Measurements from ENCODE around the gene AHSP. TPM values are rescaled to one million over a fixed set of nuclear protein-coding genes. Genes with fewer than 3 reads are reported as not detected.

AHSP gene
- total and polyA plus RNA-seq, 10 of the 15 experiments (the other 5 are each of a cell fraction or from before 2014, with no cell fraction given), result not detected

GRCh38 chr16:31532896-31533295, 5.2 kb downstream of the AHSP start:
- DNase-seq (ENCODE audit: low read depth, low spot score), result no peak
- ChIA-PET POLR2A (no interaction called here), SMC1A (ENCODE audit: uncharacterized antibody, unreplicated experiment) (no interaction called here), RAD21 (ENCODE audit: unreplicated experiment) (no interaction called here), CTCF (no interaction called here)
- no peak for ATAC-seq
- H3K27ac ChIP-seq (ENCODE audit: control insufficient read depth, insufficient read depth), result no peak overlapping the region
- TF ChIP-seq NFXL1 (IDR thresholded peaks at IDR 0.05; ENCODE audit: borderline replicate concordance) (no peak), RELA (IDR thresholded peaks at IDR 0.05; ENCODE audit: borderline replicate concordance, partially characterized antibody) (no peak), ZNF384 (IDR thresholded peaks at IDR 0.05; ENCODE audit: borderline replicate concordance, low read depth, low read length) (no peak), ZNF24 (IDR thresholded peaks at IDR 0.05) (no peak), MEF2B (IDR thresholded peaks at IDR 0.05; ENCODE audit: partially characterized antibody, poor library complexity, severe bottlenecking) (no peak), RCOR1 (conservative IDR thresholded peaks at IDR 0.05; ENCODE audit: low read depth, low read length) (no peak), ZSCAN29 (IDR thresholded peaks at IDR 0.05) (no peak), FOXM1 (IDR thresholded peaks at IDR 0.05; ENCODE audit: low read depth, low read length) (no peak), NFYB (IDR thresholded peaks at IDR 0.05; ENCODE audit: insufficient read depth, low read depth, low read length) (no peak), CHD2 (IDR thresholded peaks at IDR 0.05; ENCODE audit: borderline replicate concordance, low read depth, low read length) (no peak), MLLT1 (IDR thresholded peaks at IDR 0.05) (no peak), HDGF (IDR thresholded peaks at IDR 0.05) (no peak), KDM1A (IDR thresholded peaks at IDR 0.05; ENCODE audit: borderline replicate concordance) (no peak), YBX1 (IDR thresholded peaks at IDR 0.05) (no peak), TBL1XR1 (IDR thresholded peaks at IDR 0.05; ENCODE audit: low read depth, low read length) (no peak)
- TF ChIP-seq, protein P1, sequence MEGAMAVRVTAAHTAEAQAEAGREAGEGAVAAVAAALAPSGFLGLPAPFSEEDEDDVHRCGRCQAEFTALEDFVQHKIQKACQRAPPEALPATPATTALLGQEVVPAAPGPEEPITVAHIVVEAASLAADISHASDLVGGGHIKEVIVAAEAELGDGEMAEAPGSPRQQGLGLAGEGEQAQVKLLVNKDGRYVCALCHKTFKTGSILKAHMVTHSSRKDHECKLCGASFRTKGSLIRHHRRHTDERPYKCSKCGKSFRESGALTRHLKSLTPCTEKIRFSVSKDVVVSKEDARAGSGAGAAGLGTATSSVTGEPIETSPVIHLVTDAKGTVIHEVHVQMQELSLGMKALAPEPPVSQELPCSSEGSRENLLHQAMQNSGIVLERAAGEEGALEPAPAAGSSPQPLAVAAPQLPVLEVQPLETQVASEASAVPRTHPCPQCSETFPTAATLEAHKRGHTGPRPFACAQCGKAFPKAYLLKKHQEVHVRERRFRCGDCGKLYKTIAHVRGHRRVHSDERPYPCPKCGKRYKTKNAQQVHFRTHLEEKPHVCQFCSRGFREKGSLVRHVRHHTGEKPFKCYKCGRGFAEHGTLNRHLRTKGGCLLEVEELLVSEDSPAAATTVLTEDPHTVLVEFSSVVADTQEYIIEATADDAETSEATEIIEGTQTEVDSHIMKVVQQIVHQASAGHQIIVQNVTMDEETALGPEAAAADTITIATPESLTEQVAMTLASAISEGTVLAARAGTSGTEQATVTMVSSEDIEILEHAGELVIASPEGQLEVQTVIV (IDR thresholded peaks at IDR 0.05; ENCODE audit: borderline replicate concordance, partially characterized antibody), result no peak
- H3K9ac ChIP-seq (ENCODE audit: control insufficient read depth, insufficient read depth, low read length), result no peak overlapping the region
- H3K4me3 ChIP-seq, result no peak overlapping the region
- H3K4me1 ChIP-seq (ENCODE audit: control insufficient read depth, insufficient read depth, low read length), result no peaks in the 10 kb centered on the region
- H3K4me2 ChIP-seq (ENCODE audit: control insufficient read depth, insufficient read depth), result no peak overlapping the region
- BruUV-seq (replicated peaks), result no TSS peak
- in situ Hi-C loops (cut with MboI), result no loop called here
- WGBS (ENCODE audit: insufficient coverage, insufficient replicate concordance, low lambda C conversion rate, missing lambda C conversion rate), result 81% methylated on average over 4 of the region's 4 CpGs
- no peaks in the 10 kb centered on the region for H3K79me2 ChIP-seq (ENCODE audit: control insufficient read depth, insufficient read depth, low read length)
- no peaks in the 10 kb centered on the region; the same call in 2 of the 3 replicates for H3K9me3 ChIP-seq (replicated peaks; ENCODE audit: control insufficient read depth, insufficient read depth, low read length)
- FAIRE-seq, result no peak
- no peak overlapping the region for H2AFZ ChIP-seq (ENCODE audit: control insufficient read depth, low read depth, low read length)
- no peaks in the 10 kb centered on the region for H4K20me1 ChIP-seq (ENCODE audit: control insufficient read depth, insufficient read depth)
- H3K36me3 ChIP-seq (ENCODE audit: control insufficient read depth in 2 of 2, insufficient read depth in 2 of 2, low read length in 1 of 2), result no peaks in the 10 kb centered on the region
- intact Hi-C loops (cut with micrococcal nuclease; ENCODE audit: unreplicated experiment), result no loop called here
- H3K27me3 ChIP-seq (replicated peaks in 1 of 2; ENCODE audit: control insufficient read depth in 2 of 2, insufficient read depth in 2 of 2, low read length in 1 of 2), result no peaks in the 10 kb centered on the region

Data from GM12878 (cell line).